ENCODE measurements around the gene DCHS1.
"Not testable (repeated sequence)": the region's sequence is repeated elsewhere in the genome, so short reads cannot be mapped to it uniquely, and the experiment has no call there.

The DCHS1 gene

GRCh38 chr11:6655790-6656583 is at the start of gene DCHS1:
TSS of gene DCHS1 (minus strand) at chr11:6655809. CDS start at chr11:6641613, 14,196 bp downstream.
- peak; percentile 12 to 28 for DNase-seq

GRCh38 chr11:6703247-6704063 is 47.8 kb upstream of the DCHS1 start:
- peak; percentile 20 to 42 for DNase-seq

GRCh38 chr11:6701955-6702354 is 46.3 kb upstream of the DCHS1 start:
- not testable (repeated sequence) for DNase-seq

- peak in 1 of 2 donors; percentile 41 for DNase-seq
Measured at GRCh38 chr11:6695377-6695776, 39.8 kb upstream of the DCHS1 start.

GRCh38 chr11:6694229-6694535 is 38.6 kb upstream of the DCHS1 start:
- no peak for DNase-seq

- DNase-seq: peak; percentile 55 to 58
Measured at GRCh38 chr11:6693342-6694228, 38.0 kb upstream of the DCHS1 start.

- DNase-seq: no peak
Measured at GRCh38 chr11:6692128-6692527, 36.5 kb upstream of the DCHS1 start.

- DNase-seq: not testable (repeated sequence)
Measured at GRCh38 chr11:6690431-6691132, 35.0 kb upstream of the DCHS1 start.

GRCh38 chr11:6687876-6688275 is 32.3 kb upstream of the DCHS1 start:
- no peak for DNase-seq

- no peak for DNase-seq
Measured at GRCh38 chr11:6686006-6686405, 30.4 kb upstream of the DCHS1 start.

- not testable (repeated sequence) for DNase-seq
Measured at GRCh38 chr11:6684068-6684467, 28.5 kb upstream of the DCHS1 start.

GRCh38 chr11:6682936-6683861 is 27.6 kb upstream of the DCHS1 start, which contains the start of gene MRPL17:
TSS of gene MRPL17 (minus strand) at chr11:6683340. CDS start at chr11:6683296, 44 bp downstream.
- peak; percentile 99 for DNase-seq

GRCh38 chr11:6682591-6682935 is 27.0 kb upstream of the DCHS1 start:
- no peak for DNase-seq

GRCh38 chr11:6681949-6682348 is 26.3 kb upstream of the DCHS1 start:
- no peak for DNase-seq

- DNase-seq: no peak
Measured at GRCh38 chr11:6681505-6681904, 25.9 kb upstream of the DCHS1 start.

GRCh38 chr11:6677018-6677417 is 21.4 kb upstream of the DCHS1 start:
- DNase-seq: no peak

GRCh38 chr11:6674862-6675261 is 19.3 kb upstream of the DCHS1 start:
- no peak for DNase-seq

- no peak for DNase-seq
Measured at GRCh38 chr11:6674219-6674597, 18.6 kb upstream of the DCHS1 start.

- no peak for DNase-seq
Measured at GRCh38 chr11:6673523-6674218, 18.1 kb upstream of the DCHS1 start.

- no peak for DNase-seq
Measured at GRCh38 chr11:6671991-6672390, 16.4 kb upstream of the DCHS1 start.
